ENCODE data around the gene SIVA1. TPM values are rescaled to one million over a fixed set of nuclear protein-coding genes. Genes with fewer than 3 reads are reported as not detected.

SIVA1 gene
- total and polyA plus RNA-seq, 2 of the 4 experiments (the other 2 are of a cell fraction): 166 to 184 TPM

GRCh38 chr14:104731320-104732294, 21.3 kb upstream of the SIVA1 start:
- dilution Hi-C loops (cut with HindIII; ENCODE audit: low sequenced_read_pairs, unreplicated experiment): no loop called here
- H3K23ac ChIP-seq (ENCODE audit: low read depth, low read length): no peak overlapping the region
- intact Hi-C loops (cut with micrococcal nuclease): no loop called here
- DNase-seq: no peak
- no peaks in the 10 kb centered on the region for H3K9me3 ChIP-seq (ENCODE audit: control insufficient read depth, insufficient read depth, low read length)
- no peak overlapping the region for H3K27ac ChIP-seq (ENCODE audit: insufficient read depth, low read length)
- H3K9me1 ChIP-seq (ENCODE audit: insufficient read depth, low read length): peaks cover 5% of the 10 kb centered on the region; the same call in 1 of the 2 replicates
- ChIA-PET CTCF (interaction anchor here (0.7 kb wide), 1 partner anchor 16 kb away, joined by 3 read pairs; no protein-coding TSS in a partner anchor), POLR2A (ENCODE audit: unreplicated experiment) (no interaction called here)
- ATAC-seq (ENCODE audit: low read depth): no peak
- H2BK20ac ChIP-seq (ENCODE audit: low read depth, low read length): no peak overlapping the region
- no peak overlapping the region for H4K91ac ChIP-seq (ENCODE audit: insufficient read depth, low read depth, low read length)
- no peak overlapping the region for H4K5ac ChIP-seq (ENCODE audit: low read depth, low read length)
- H3K4me2 ChIP-seq (ENCODE audit: low read depth, low read length): no peak overlapping the region
- TF ChIP-seq MAZ (IDR thresholded peaks at IDR 0.05; ENCODE audit: borderline replicate concordance, low read depth, low read length): no peak
- no peak for TF ChIP-seq NFE2L2 (IDR thresholded peaks at IDR 0.05; ENCODE audit: low read depth, low read length)
- TF ChIP-seq BHLHE40 (IDR thresholded peaks at IDR 0.05; ENCODE audit: low read depth, low read length): no peak
- peak; percentile 43 for TF ChIP-seq CTCF (conservative IDR thresholded peaks at IDR 0.05; ENCODE audit: low read depth, low read length)
- H3K4me1 ChIP-seq (ENCODE audit: control insufficient read depth, insufficient read depth, low read length): peaks cover 12% of the 10 kb centered on the region
- no peaks in the 10 kb centered on the region for H3K79me1 ChIP-seq (ENCODE audit: low read depth in 1 of 2, low read length in 2 of 2)
- H2BK5ac ChIP-seq (ENCODE audit: low read depth, low read length, poor library complexity, severe bottlenecking): no peak overlapping the region
- no peaks in the 10 kb centered on the region; the same call in 1 of the 2 replicates for H3K27me3 ChIP-seq (ENCODE audit: control insufficient read depth, insufficient read depth, low read length)
- H3K14ac ChIP-seq (replicated peaks; ENCODE audit: low read depth, low read length): no peak overlapping the region
- no peak overlapping the region for H3K4ac ChIP-seq (ENCODE audit: low read depth, low read length)
- no peak overlapping the region for H3K18ac ChIP-seq (ENCODE audit: low read depth, low read length)
- H2AK9ac ChIP-seq (replicated peaks; ENCODE audit: low read depth, low read length, poor library complexity): peak overlapping the region; percentile 13
- H3K36me3 ChIP-seq (ENCODE audit: control insufficient read depth, insufficient read depth, low read length): no peaks in the 10 kb centered on the region
- no peak overlapping the region for H3K56ac ChIP-seq (ENCODE audit: extremely low read depth, insufficient read depth, low read length)
- no peak overlapping the region for H4K8ac ChIP-seq (ENCODE audit: low read depth in 2 of 2, low read length in 2 of 2)
- no TSS peak for BruUV-seq (replicated peaks)
- no peak overlapping the region for H3K4me3 ChIP-seq (ENCODE audit: insufficient read depth, low read depth, low read length)
- no peak overlapping the region for H2BK15ac ChIP-seq (ENCODE audit: low read depth, low read length)
- H2BK120ac ChIP-seq (ENCODE audit: low read depth, low read length): no peak overlapping the region
- no peaks in the 10 kb centered on the region for H4K20me1 ChIP-seq (ENCODE audit: insufficient read depth, low read length)
- 82% methylated on average over 7 of the region's 18 CpGs; no CpG with 5 or more reads in 1 of the 2 experiments for WGBS, 2 experiments (ENCODE audit: extremely low coverage in 2 of 2, insufficient read length in 1 of 2)
- no peak overlapping the region for H3K9ac ChIP-seq (ENCODE audit: low read depth, low read length)
- in situ Hi-C loops (cut with MboI; ENCODE audit: low sequenced_read_pairs): no loop called here
- H2AK5ac ChIP-seq (ENCODE audit: low read depth, low read length): no peak overlapping the region
- H2AFZ ChIP-seq (replicated peaks; ENCODE audit: low read length, poor library complexity): peak overlapping the region; percentile 26
